Activated CD8-positive, alpha-beta memory T cell treated with anti-CD3 and anti-CD28 coated beads, Interleukin-2, amount 10 ng/mL, durations not matched to agents 7 days and 5 days (primary cell): Measurements from ENCODE around the gene WNK4. TPM values are rescaled to one million over a fixed set of nuclear protein-coding genes. Genes with fewer than 3 reads are reported as not detected.

Source experiments
- ATAC-seq: fragments of 150-1000 bp; cut with Tn5 transposase; one replicate; pipeline ENCODE4 v1.10.0; 2021; ENCODE audit warnings: moderate library complexity
- CTCF ChIA-PET: fragments of 350-600 bp; sonication (Branson Sonifier 250); formaldehyde crosslinking; loops from one replicate; lab custom pipeline; 2021; ENCODE audit warnings: antibody characterized with exemption; lab: Charles Lee
- DNase-seq: peaks from one replicate; pipeline ENCODE4 v3.0.0-alpha.2; 2020
- H3K27ac Mint-ChIP-seq: one replicate; pipeline ENCODE4 v1.8.0; 2021; ENCODE audit warnings: mild to moderate bottlenecking, mixed read lengths
- H3K27me3 Mint-ChIP-seq: one replicate; pipeline ENCODE4 v1.8.0; 2021; ENCODE audit warnings: mixed read lengths
- H3K36me3 Mint-ChIP-seq: one replicate; pipeline ENCODE4 v1.8.0; 2021; ENCODE audit warnings: mild to moderate bottlenecking, mixed read lengths
- H3K4me1 Mint-ChIP-seq: one replicate; pipeline ENCODE4 v1.8.0; 2021; ENCODE audit warnings: mixed read lengths
- H3K4me3 Mint-ChIP-seq: one replicate; pipeline ENCODE4 v1.8.0; 2021; ENCODE audit warnings: mild to moderate bottlenecking, moderate library complexity, mixed read lengths
- H3K9me3 Mint-ChIP-seq: one replicate; pipeline ENCODE4 v1.8.0; 2022; ENCODE audit warnings: low read depth, mixed read lengths
- total RNA-seq, 2 experiments: library from RNA; stranded (reverse); gene quantifications; one replicate each; pipeline ENCODE4 v1.2.3, GENCODE V29; 2021

WNK4 gene
- total RNA-seq, 2 experiments from 2014 or later = 0.20 to 0.59 TPM

- H3K36me3 Mint-ChIP-seq = peaks cover 37% of the 10 kb centered on the region
- peaks cover 43% of the 10 kb centered on the region for H3K4me1 Mint-ChIP-seq
- H3K4me3 Mint-ChIP-seq = no peak overlapping the region
- no peaks in the 10 kb centered on the region for H3K27me3 Mint-ChIP-seq
- CTCF ChIA-PET = no interaction called here
- no peaks in the 10 kb centered on the region for H3K9me3 Mint-ChIP-seq
- no peak overlapping the region for H3K27ac Mint-ChIP-seq
- ATAC-seq (no peak), DNase-seq (no peak)
These were observed 4.8 kb upstream of the WNK4 start for GRCh38 chr17:42775534-42776098.

- CTCF ChIA-PET = interaction anchor here (2.1 kb wide), 1 partner anchor 15 kb away, joined by 8 read pairs; no protein-coding TSS in a partner anchor
- DNase-seq (no peak), ATAC-seq (no peak)
- peaks cover 39% of the 10 kb centered on the region for H3K36me3 Mint-ChIP-seq
- no peak overlapping the region for H3K27ac Mint-ChIP-seq
- no peak overlapping the region for H3K4me3 Mint-ChIP-seq
- peaks cover 33% of the 10 kb centered on the region for H3K4me1 Mint-ChIP-seq
- no peaks in the 10 kb centered on the region for H3K9me3 Mint-ChIP-seq
- peaks cover 25% of the 10 kb centered on the region for H3K27me3 Mint-ChIP-seq
These were observed 1.8 kb upstream of the WNK4 start for GRCh38 chr17:42778570-42778969.

- H3K4me1 Mint-ChIP-seq = peaks cover 30% of the 10 kb centered on the region
- H3K27ac Mint-ChIP-seq = no peak overlapping the region
- no peak for ATAC-seq
- no peaks in the 10 kb centered on the region for H3K9me3 Mint-ChIP-seq
- no peak for DNase-seq
- peaks cover 34% of the 10 kb centered on the region for H3K36me3 Mint-ChIP-seq
- no peak overlapping the region for H3K4me3 Mint-ChIP-seq
- CTCF ChIA-PET = interaction anchor here (1.4 to 3.6 kb wide), 2 partner anchors 16 to 201 kb away, joined by 5 to 13 read pairs; no protein-coding TSS in a partner anchor
- peaks cover 34% of the 10 kb centered on the region for H3K27me3 Mint-ChIP-seq
These were observed 990 bp upstream of the WNK4 start for GRCh38 chr17:42779304-42779935.

DNA sequence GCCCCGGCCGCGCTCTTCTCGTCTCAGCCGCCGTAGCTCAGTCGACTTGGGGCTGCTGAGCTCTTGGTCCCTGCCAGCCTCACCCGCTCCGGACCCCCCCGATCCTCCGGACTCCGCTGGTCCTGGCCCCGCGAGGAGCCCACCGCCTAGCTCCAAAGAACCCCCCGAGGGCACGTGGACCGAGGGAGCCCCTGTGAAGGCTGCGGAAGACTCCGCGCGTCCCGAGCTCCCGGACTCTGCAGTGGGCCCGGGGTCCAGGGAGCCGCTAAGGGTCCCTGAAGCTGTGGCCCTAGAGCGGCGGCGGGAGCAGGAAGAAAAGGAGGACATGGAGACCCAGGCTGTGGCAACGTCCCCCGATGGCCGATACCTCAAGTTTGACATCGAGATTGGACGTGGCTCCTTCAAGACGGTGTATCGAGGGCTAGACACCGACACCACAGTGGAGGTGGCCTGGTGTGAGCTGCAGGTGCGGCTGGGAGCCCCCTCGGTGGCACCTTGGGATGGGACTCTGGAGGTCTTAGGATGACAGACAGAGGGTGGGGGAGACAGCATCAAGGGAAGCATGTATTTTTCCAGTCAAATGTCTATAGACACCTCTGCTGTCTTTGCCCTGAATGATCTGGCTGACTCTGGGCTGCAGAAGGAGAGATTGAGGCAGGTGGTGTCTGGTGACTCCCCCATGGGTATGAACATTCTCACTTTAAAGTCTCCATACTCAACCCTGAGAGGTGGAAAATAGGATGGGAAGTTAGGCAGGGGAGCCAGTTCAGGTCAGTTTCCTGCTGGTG is 635 bp downstream of the WNK4 start:
- DNase-seq (no peak), ATAC-seq (no peak)
- H3K27me3 Mint-ChIP-seq = peaks cover 50% of the 10 kb centered on the region
- CTCF ChIA-PET = interaction anchor here (0.6 to 3.6 kb wide), 4 partner anchors 15 to 203 kb away, joined by 3 to 13 read pairs (median 4); no protein-coding TSS in a partner anchor
- no peak overlapping the region for H3K4me3 Mint-ChIP-seq
- peaks cover 29% of the 10 kb centered on the region for H3K36me3 Mint-ChIP-seq
- peaks cover 26% of the 10 kb centered on the region for H3K4me1 Mint-ChIP-seq
- no peaks in the 10 kb centered on the region for H3K9me3 Mint-ChIP-seq
- H3K27ac Mint-ChIP-seq = no peak overlapping the region

DNA sequence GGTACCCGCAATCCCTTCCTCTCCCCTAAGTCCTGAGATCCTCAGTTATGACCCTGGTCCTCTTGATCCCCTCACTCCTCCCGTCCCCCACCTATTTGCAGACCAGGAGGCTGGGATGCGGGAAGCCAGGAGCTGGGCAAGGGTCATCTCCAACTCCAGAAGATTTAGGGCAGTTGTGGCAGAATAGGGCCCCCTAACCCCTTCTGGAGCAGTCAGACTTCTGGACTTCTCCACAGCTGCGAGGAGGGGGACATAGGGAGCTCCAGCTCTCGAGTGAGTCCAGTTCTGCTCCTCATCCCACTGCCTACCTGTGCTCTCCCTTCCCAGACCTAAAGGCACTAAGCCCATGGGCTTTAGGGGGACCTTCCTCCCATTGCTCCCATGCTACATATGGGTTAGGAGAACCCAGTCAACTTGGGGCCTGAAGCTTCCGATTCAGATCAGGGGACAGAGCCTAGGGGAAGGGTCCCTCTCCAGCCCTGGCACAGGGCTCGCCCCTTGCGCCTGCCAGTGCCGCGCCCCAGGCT is 1.3 kb downstream of the WNK4 start:
- peaks cover 56% of the 10 kb centered on the region for H3K27me3 Mint-ChIP-seq

DNA sequence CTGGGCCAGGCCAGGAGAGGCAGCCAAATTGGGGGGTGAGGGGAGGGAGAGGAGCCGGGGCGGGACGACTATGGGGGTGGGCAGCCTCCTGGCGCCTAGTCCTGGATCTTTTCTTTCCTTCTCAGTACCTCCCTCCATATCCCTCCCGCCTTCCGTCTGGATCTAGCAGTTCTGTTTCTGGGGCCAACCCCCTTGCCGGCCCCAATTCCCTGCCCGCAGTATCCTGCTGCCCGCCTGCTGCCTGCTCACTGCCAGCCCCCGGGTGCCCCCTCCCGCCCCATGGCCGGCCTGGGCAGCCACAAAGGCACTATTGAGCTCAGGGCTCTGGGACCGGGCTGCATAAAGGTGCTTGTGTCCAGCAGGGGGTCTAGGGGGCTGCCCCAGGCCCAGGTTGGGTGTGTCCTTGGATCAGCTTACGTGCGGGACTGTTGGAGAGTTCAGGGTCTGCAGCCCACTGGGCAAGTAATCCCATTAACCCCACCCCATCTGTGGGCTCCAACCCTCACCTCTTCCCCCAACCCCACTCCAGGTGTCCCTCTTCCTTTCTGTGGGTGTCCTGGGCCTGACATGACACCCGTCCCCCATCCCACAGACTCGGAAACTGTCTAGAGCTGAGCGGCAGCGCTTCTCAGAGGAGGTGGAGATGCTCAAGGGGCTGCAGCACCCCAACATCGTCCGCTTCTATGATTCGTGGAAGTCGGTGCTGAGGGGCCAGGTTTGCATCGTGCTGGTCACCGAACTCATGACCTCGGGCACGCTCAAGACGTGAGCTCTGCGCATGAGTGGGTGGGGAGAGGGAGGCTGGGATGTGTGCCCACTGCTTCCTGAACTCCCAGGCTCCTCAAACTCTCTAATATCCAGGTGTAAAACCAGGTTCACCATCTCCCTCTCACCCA is 2.0 kb downstream of the WNK4 start:
- Mint-ChIP-seq H3K36me3 (peaks cover 23% of the 10 kb centered on the region), H3K4me1 (peaks cover 26% of the 10 kb centered on the region), H3K27me3 (peaks cover 64% of the 10 kb centered on the region), H3K27ac (no peak overlapping the region), H3K4me3 (no peak overlapping the region), H3K9me3 (no peaks in the 10 kb centered on the region)
- ATAC-seq (no peak), DNase-seq (no peak)
- CTCF ChIA-PET = interaction anchor here (1.3 to 3.6 kb wide), 2 partner anchors 9 to 19 kb away, joined by 4 to 13 read pairs; partner anchors contain the start of gene VPS25

More for the DNA sequence above, 1.3 kb downstream of the WNK4 start:
- peaks cover 26% of the 10 kb centered on the region for H3K4me1 Mint-ChIP-seq
- H3K27ac Mint-ChIP-seq = no peak overlapping the region
- no peak overlapping the region for H3K4me3 Mint-ChIP-seq
- H3K36me3 Mint-ChIP-seq = peaks cover 26% of the 10 kb centered on the region
- ATAC-seq (no peak), DNase-seq (no peak)
- CTCF ChIA-PET = interaction anchor here (0.6 to 3.6 kb wide), 3 partner anchors 8 to 18 kb away, joined by 3 to 13 read pairs (median 4); partner anchors contain the start of gene VPS25
- H3K9me3 Mint-ChIP-seq = no peaks in the 10 kb centered on the region

DNA sequence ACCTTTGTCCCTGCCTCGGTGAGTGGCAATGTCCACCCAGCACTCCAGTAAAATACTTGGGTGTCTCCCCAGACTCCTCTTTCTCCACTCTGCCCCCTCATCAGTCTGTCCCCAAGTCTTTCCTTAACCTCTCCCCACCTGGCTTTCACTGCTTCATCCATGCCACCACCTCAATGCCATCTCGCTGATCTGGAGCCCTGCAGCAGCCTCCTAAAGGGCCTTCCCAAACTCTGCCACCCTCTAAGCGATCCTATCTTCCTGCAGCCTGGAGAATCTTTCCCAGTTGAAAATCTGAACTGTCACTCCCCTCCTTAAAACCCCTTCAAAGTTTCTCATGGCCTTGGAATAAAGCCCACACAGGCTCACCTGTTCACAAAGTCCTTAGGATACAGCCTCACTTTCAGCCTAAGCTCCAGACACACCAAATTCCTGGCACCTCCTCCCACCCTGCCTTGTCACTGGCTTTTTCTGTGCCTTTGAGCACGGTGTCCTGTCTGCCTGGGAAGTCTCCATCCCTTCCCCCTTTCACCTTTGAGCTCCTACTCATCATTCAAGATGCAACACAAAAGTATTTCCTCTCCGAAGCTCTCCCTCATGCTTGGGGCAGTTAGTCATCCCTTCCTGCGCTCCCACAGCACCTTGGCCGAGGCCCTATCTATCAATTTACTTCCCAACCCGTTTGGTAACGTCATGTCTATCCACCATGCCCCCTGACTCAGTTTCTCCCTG is 2.8 kb downstream of the WNK4 start:
- DNase-seq (no peak), ATAC-seq (no peak)
- Mint-ChIP-seq H3K9me3 (no peaks in the 10 kb centered on the region), H3K4me3 (no peak overlapping the region), H3K27me3 (peaks cover 72% of the 10 kb centered on the region), H3K4me1 (peaks cover 26% of the 10 kb centered on the region), H3K36me3 (peaks cover 22% of the 10 kb centered on the region), H3K27ac (no peak overlapping the region)
- CTCF ChIA-PET = interaction anchor here (1.3 kb wide), 1 partner anchor 10 kb away, joined by 4 read pairs; the partner anchor contains the start of gene VPS25

GRCh38 chr17:42783791-42784138 is 3.4 kb downstream of the WNK4 start:
- CTCF ChIA-PET = no interaction called here
- peaks cover 72% of the 10 kb centered on the region for H3K27me3 Mint-ChIP-seq
- DNase-seq = no peak

GRCh38 chr17:42784409-42784808 is 4.0 kb downstream of the WNK4 start:
- CTCF ChIA-PET = no interaction called here
- ATAC-seq = no peak
- no peaks in the 10 kb centered on the region for H3K9me3 Mint-ChIP-seq
- no peak for DNase-seq
- no peak overlapping the region for H3K4me3 Mint-ChIP-seq
- H3K27me3 Mint-ChIP-seq = peaks cover 75% of the 10 kb centered on the region
- peaks cover 23% of the 10 kb centered on the region for H3K4me1 Mint-ChIP-seq
- H3K27ac Mint-ChIP-seq = no peak overlapping the region
- peaks cover 12% of the 10 kb centered on the region for H3K36me3 Mint-ChIP-seq

More at GRCh38 chr17:42783791-42784138, 3.4 kb downstream of the WNK4 start:
- Mint-ChIP-seq H3K27ac (no peak overlapping the region), H3K4me3 (no peak overlapping the region), H3K36me3 (peaks cover 18% of the 10 kb centered on the region), H3K9me3 (no peaks in the 10 kb centered on the region), H3K4me1 (peaks cover 26% of the 10 kb centered on the region)
- no peak for ATAC-seq

- ATAC-seq (no peak), DNase-seq (no peak)
- no peak overlapping the region for H3K27ac Mint-ChIP-seq
- H3K4me3 Mint-ChIP-seq = no peak overlapping the region
- CTCF ChIA-PET = no interaction called here
- peaks cover 78% of the 10 kb centered on the region for H3K27me3 Mint-ChIP-seq
- H3K9me3 Mint-ChIP-seq = no peaks in the 10 kb centered on the region
- peaks cover 7% of the 10 kb centered on the region for H3K36me3 Mint-ChIP-seq
- H3K4me1 Mint-ChIP-seq = peaks cover 20% of the 10 kb centered on the region
These were observed 4.6 kb downstream of the WNK4 start for GRCh38 chr17:42784811-42785592.

- Mint-ChIP-seq H3K27me3 (peaks cover 72% of the 10 kb centered on the region), H3K9me3 (no peaks in the 10 kb centered on the region), H3K27ac (no peak overlapping the region), H3K36me3 (peaks cover 5% of the 10 kb centered on the region), H3K4me1 (peaks cover 16% of the 10 kb centered on the region), H3K4me3 (no peak overlapping the region)
- CTCF ChIA-PET = no interaction called here
- ATAC-seq = no peak
- no peak for DNase-seq
These were observed 6.9 kb downstream of the WNK4 start for GRCh38 chr17:42787266-42787665.
